ENCODE measurements around the gene PDZRN3.
A peak's percentile ranks its signal among the peaks of the same experiment; 100 is the strongest.

The PDZRN3 gene

DNA sequence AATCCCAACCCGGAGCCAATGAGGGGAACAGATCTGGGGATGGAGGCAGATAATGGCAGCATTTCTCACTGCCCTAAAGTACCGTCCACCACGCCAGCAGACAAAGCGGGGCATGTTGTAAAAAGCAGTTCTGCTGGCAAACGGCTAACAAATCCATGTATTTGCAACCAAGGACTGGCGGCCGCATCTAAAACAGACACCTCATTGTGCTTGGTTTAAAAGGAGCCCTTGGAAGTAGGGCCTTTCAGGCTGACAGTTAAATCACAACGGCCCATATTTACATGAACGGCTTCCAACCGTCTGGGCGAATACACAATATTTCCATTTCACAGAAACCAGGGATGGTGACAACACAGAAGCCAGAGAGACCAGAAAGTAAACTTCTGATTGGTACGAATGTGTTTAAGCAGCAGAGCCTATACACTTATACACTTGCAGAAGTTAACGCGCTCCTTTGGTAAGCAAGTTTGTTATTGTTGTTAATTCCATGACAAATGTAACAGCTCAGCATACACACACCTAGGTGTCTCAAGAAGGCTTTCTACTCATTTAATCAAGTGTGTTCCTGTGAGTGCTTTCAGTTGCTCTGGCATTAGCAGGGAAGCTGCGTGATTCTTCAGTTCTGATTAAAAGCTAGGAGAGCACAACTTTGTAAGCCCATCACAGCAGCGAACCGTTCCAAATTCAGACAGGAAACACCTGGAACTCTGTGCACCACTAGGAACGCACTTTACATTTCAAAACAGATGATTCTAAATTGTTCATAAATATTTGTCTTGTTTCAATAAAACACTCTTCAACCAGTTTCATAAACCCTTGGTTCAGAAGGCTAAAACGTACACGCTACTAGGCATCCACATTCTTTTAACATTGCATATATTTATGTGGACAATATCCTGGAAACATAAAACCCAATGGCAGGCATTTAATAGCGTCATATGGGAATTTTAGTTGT, 112.9 kb downstream of the PDZRN3 start:
- H3K4me1 Mint-ChIP-seq = peaks cover 83% of the 10 kb centered on the region
- no peaks in the 10 kb centered on the region for H3K27me3 Mint-ChIP-seq (ENCODE audit: low read depth)

GRCh38 chr3:73510784-73511183, 114.0 kb downstream of the PDZRN3 start:
- H3K9me3 Mint-ChIP-seq = no peaks in the 10 kb centered on the region
- H3K27me3 Mint-ChIP-seq (ENCODE audit: low read depth) = no peaks in the 10 kb centered on the region
- H3K36me3 Mint-ChIP-seq (ENCODE audit: low read depth) = no peaks in the 10 kb centered on the region
- TF ChIP-seq, protein P1, sequence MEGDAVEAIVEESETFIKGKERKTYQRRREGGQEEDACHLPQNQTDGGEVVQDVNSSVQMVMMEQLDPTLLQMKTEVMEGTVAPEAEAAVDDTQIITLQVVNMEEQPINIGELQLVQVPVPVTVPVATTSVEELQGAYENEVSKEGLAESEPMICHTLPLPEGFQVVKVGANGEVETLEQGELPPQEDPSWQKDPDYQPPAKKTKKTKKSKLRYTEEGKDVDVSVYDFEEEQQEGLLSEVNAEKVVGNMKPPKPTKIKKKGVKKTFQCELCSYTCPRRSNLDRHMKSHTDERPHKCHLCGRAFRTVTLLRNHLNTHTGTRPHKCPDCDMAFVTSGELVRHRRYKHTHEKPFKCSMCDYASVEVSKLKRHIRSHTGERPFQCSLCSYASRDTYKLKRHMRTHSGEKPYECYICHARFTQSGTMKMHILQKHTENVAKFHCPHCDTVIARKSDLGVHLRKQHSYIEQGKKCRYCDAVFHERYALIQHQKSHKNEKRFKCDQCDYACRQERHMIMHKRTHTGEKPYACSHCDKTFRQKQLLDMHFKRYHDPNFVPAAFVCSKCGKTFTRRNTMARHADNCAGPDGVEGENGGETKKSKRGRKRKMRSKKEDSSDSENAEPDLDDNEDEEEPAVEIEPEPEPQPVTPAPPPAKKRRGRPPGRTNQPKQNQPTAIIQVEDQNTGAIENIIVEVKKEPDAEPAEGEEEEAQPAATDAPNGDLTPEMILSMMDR (IDR thresholded peaks at IDR 0.05; ENCODE audit: unreplicated experiment in 3 of 3) = no peak
- H3K27ac Mint-ChIP-seq = peak overlapping the region; percentile 79 to 93 (median 88)
- H3K4me1 Mint-ChIP-seq = peaks cover 82% of the 10 kb centered on the region
- peak overlapping the region in 1 of 3 experiments; percentile 46 for H3K4me3 Mint-ChIP-seq

More for the DNA sequence above, 112.9 kb downstream of the PDZRN3 start:
- peak overlapping the region in 2 of 3 experiments; percentile 31 to 36 for H3K4me3 Mint-ChIP-seq
- TF ChIP-seq, protein P1 (IDR thresholded peaks at IDR 0.05; ENCODE audit: unreplicated experiment in 3 of 3) = no peak
- H3K27ac Mint-ChIP-seq = peak overlapping the region; percentile 79 to 93 (median 88)
- no peaks in the 10 kb centered on the region for H3K36me3 Mint-ChIP-seq (ENCODE audit: low read depth)
- no peaks in the 10 kb centered on the region for H3K9me3 Mint-ChIP-seq

GRCh38 chr3:73510334-73510733, 114.4 kb downstream of the PDZRN3 start:
- H3K27me3 Mint-ChIP-seq (ENCODE audit: low read depth) = no peaks in the 10 kb centered on the region
- no peaks in the 10 kb centered on the region for H3K36me3 Mint-ChIP-seq (ENCODE audit: low read depth)
- peak overlapping the region in 1 of 3 experiments; percentile 12 for H3K4me3 Mint-ChIP-seq

GRCh38 chr3:73509816-73510215, 114.9 kb downstream of the PDZRN3 start:
- Mint-ChIP-seq H3K27ac (peak overlapping the region; percentile 75 to 80 (median 79)), H3K27me3 (ENCODE audit: low read depth) (no peaks in the 10 kb centered on the region), H3K4me1 (peaks cover 83% of the 10 kb centered on the region), H3K9me3 (no peaks in the 10 kb centered on the region), H3K36me3 (ENCODE audit: low read depth) (no peaks in the 10 kb centered on the region), H3K4me3 (peak overlapping the region in 1 of 3 experiments; percentile 12)
- TF ChIP-seq, protein P1 (IDR thresholded peaks at IDR 0.05; ENCODE audit: unreplicated experiment in 3 of 3) = no peak

More at GRCh38 chr3:73510334-73510733, 114.4 kb downstream of the PDZRN3 start:
- TF ChIP-seq, protein P1 (IDR thresholded peaks at IDR 0.05; ENCODE audit: unreplicated experiment in 3 of 3) = no peak
- Mint-ChIP-seq H3K27ac (peak overlapping the region; percentile 75 to 80 (median 79)), H3K4me1 (peaks cover 81% of the 10 kb centered on the region), H3K9me3 (no peaks in the 10 kb centered on the region)

GRCh38 chr3:73509066-73509465, 115.7 kb downstream of the PDZRN3 start:
- Mint-ChIP-seq H3K4me1 (peaks cover 85% of the 10 kb centered on the region), H3K27me3 (ENCODE audit: low read depth) (no peaks in the 10 kb centered on the region), H3K36me3 (ENCODE audit: low read depth) (no peaks in the 10 kb centered on the region), H3K27ac (peak overlapping the region; percentile 75 to 80 (median 79)), H3K9me3 (no peaks in the 10 kb centered on the region), H3K4me3 (no peak overlapping the region)
- TF ChIP-seq, protein P1 (IDR thresholded peaks at IDR 0.05; ENCODE audit: unreplicated experiment in 3 of 3) = no peak
